SKM-1 (cell line): ENCODE measurements around the gene KRTAP26-1.

Source experiments
- DNase-seq: peaks from one replicate; lab custom pipeline; 2025; ENCODE audit not compliant: unreplicated experiment; lab: John Stamatoyannopoulos, UW

KRTAP26-1 gene

GRCh38 chr21:30271611-30272010 is 48.5 kb downstream of the KRTAP26-1 start:
- no peak for DNase-seq

GRCh38 chr21:30271156-30271555 is 49.0 kb downstream of the KRTAP26-1 start:
- DNase-seq, result no peak

- no peak for DNase-seq
Measured at GRCh38 chr21:30269803-30270530, 50.1 kb downstream of the KRTAP26-1 start.
